NCI-H128 (cell line): ENCODE measurements around the gene LRRC37B.
"Not testable (repeated sequence)": the region's sequence is repeated elsewhere in the genome, so short reads cannot be mapped to it uniquely, and the experiment has no call there.

Experiments used
- DNase-seq: peaks from one replicate; lab custom pipeline; 2025; ENCODE audit not compliant: unreplicated experiment; lab: John Stamatoyannopoulos, UW

LRRC37B gene

GRCh38 chr17:32086833-32087232 is 79.7 kb downstream of the LRRC37B start:
- DNase-seq: not testable (repeated sequence)

- not testable (repeated sequence) for DNase-seq
These were observed 84.9 kb downstream of the LRRC37B start for GRCh38 chr17:32092062-32092461.

GRCh38 chr17:32099686-32100085 is 92.5 kb downstream of the LRRC37B start:
- no peak for DNase-seq

- not testable (repeated sequence) for DNase-seq
These were observed 93.1 kb downstream of the LRRC37B start for GRCh38 chr17:32100323-32100722.

- no peak for DNase-seq
These were observed 93.9 kb downstream of the LRRC37B start for GRCh38 chr17:32100971-32101631.

- DNase-seq: no peak
These were observed 95.0 kb downstream of the LRRC37B start for GRCh38 chr17:32102172-32102571.

GRCh38 chr17:32102646-32103186 is 95.5 kb downstream of the LRRC37B start:
- DNase-seq: no peak
